Measurements from ENCODE around the gene SCN8A.
A peak's percentile ranks its signal among the peaks of the same experiment; 100 is the strongest.

SCN8A gene

GRCh38 chr12:51678086-51678724, 87.2 kb downstream of the SCN8A start:
- peak; percentile 93 for TF ChIP-seq CTCF (conservative IDR thresholded peaks at IDR 0.05; ENCODE audit: low read depth, low read length)
- H3K4me3 ChIP-seq (ENCODE audit: low read length), result no peak overlapping the region
- no peak for DNase-seq (ENCODE audit: low read depth)

- DNase-seq (ENCODE audit: low read depth), result no peak
- no peak overlapping the region for H3K4me3 ChIP-seq (ENCODE audit: low read length)
- TF ChIP-seq CTCF (conservative IDR thresholded peaks at IDR 0.05; ENCODE audit: low read depth, low read length), result no peak
These were observed 91.9 kb downstream of the SCN8A start for GRCh38 chr12:51682981-51683380.

- no peak overlapping the region for H3K4me3 ChIP-seq (ENCODE audit: low read length)
- TF ChIP-seq CTCF (conservative IDR thresholded peaks at IDR 0.05; ENCODE audit: low read depth, low read length), result no peak
- DNase-seq (ENCODE audit: low read depth), result peak; percentile 57
These were observed 92.8 kb downstream of the SCN8A start for GRCh38 chr12:51683763-51684357.

- no peak overlapping the region for H3K4me3 ChIP-seq (ENCODE audit: low read length)
- no peak for DNase-seq (ENCODE audit: low read depth)
- TF ChIP-seq CTCF (conservative IDR thresholded peaks at IDR 0.05; ENCODE audit: low read depth, low read length), result no peak
These were observed 95.7 kb downstream of the SCN8A start for GRCh38 chr12:51686727-51687126.

- TF ChIP-seq CTCF (conservative IDR thresholded peaks at IDR 0.05; ENCODE audit: low read depth, low read length), result no peak
- no peak overlapping the region for H3K4me3 ChIP-seq (ENCODE audit: low read length)
- DNase-seq (ENCODE audit: low read depth), result no peak
These were observed 96.1 kb downstream of the SCN8A start for GRCh38 chr12:51687177-51687576.

GRCh38 chr12:51687614-51688013, 96.6 kb downstream of the SCN8A start:
- TF ChIP-seq CTCF (conservative IDR thresholded peaks at IDR 0.05; ENCODE audit: low read depth, low read length), result no peak
- no peak for DNase-seq (ENCODE audit: low read depth)
- no peak overlapping the region for H3K4me3 ChIP-seq (ENCODE audit: low read length)

- DNase-seq (ENCODE audit: low read depth), result no peak
- TF ChIP-seq CTCF (conservative IDR thresholded peaks at IDR 0.05; ENCODE audit: low read depth, low read length), result no peak
These were observed 99.0 kb downstream of the SCN8A start for GRCh38 chr12:51689983-51690382.

More at GRCh38 chr12:51689983-51690382, 99.0 kb downstream of the SCN8A start:
- no peak overlapping the region for H3K4me3 ChIP-seq (ENCODE audit: low read length)

Measured in retinal pigment epithelial cell (primary cell).